HepG2 (cell line): ENCODE data around the gene TAF13. TPM values are rescaled to one million over a fixed set of nuclear protein-coding genes. Genes with fewer than 3 reads are reported as not detected.

Experiments used
- ADNP ChIP-seq: sonication (generic); formaldehyde crosslinking; IDR thresholded peaks from 2 replicates; pipeline ENCODE4 v1.4.0; 2020; ENCODE audit warnings: missing genetic modification reagents
- AGO1 ChIP-seq: fragments of 200-400 bp; formaldehyde crosslinking; IDR thresholded peaks from 2 replicates; pipeline ENCODE4 v1.6.1; 2017; ENCODE audit warnings: mild to moderate bottlenecking, low read depth, low read length, moderate library complexity; ENCODE audit not compliant: poor library complexity, severe bottlenecking
- AKAP8 ChIP-seq: sonication (generic); formaldehyde crosslinking; IDR thresholded peaks from 2 replicates; pipeline ENCODE4 v1.5.1; 2020; ENCODE audit warnings: mild to moderate bottlenecking, missing genetic modification reagents
- HBP1 ChIP-seq: IDR thresholded peaks from 2 replicates; pipeline ENCODE4 v1.6.1; 2016; ENCODE audit warnings: low read depth, control low read depth
- HDAC6 ChIP-seq: fragments of 200-600 bp; sonication (generic); IDR thresholded peaks from 2 replicates; pipeline ENCODE4 v1.7.0; 2017; ENCODE audit warnings: mild to moderate bottlenecking, antibody characterized with exemption, low read length, low read depth
- KLF16 ChIP-seq, 2 experiments: sonication (generic) in 1 of 2; formaldehyde crosslinking in 1 of 2; IDR thresholded peaks; 2 replicates each; pipeline versions ENCODE4 v1.6.1 to v1.8.0; 2016 to 2023; ENCODE audit warnings: missing genetic modification reagents in 2 of 2, missing compliant biosample characterization in 1 of 2
- MTERF4 ChIP-seq: sonication (generic); formaldehyde crosslinking; IDR thresholded peaks from 2 replicates; pipeline ENCODE4 v1.8.0; 2023; ENCODE audit warnings: mild to moderate bottlenecking, missing genetic modification reagents
- PBX3 ChIP-seq: sonication (generic); formaldehyde crosslinking; IDR thresholded peaks from 2 replicates; pipeline ENCODE4 v1.8.1; 2023; ENCODE audit warnings: missing genetic modification reagents, inconsistent platforms, borderline replicate concordance
- SMAD1 ChIP-seq: sonication (generic); formaldehyde crosslinking; IDR thresholded peaks from 2 replicates; pipeline ENCODE4 v1.4.0; 2020; ENCODE audit warnings: missing genetic modification reagents, low read depth, mild to moderate bottlenecking, borderline replicate concordance
- SNAPC5 ChIP-seq: sonication (generic); formaldehyde crosslinking; IDR thresholded peaks from 2 replicates; pipeline ENCODE4 v1.8.1; 2023; ENCODE audit warnings: mild to moderate bottlenecking, missing genetic modification reagents, borderline replicate concordance
- TCF7L2 ChIP-seq: IDR thresholded peaks from 2 replicates; pipeline ENCODE4 v1.6.1; 2011; ENCODE audit warnings: mild to moderate bottlenecking, low read depth, low read length, moderate library complexity
- TEF ChIP-seq: sonication (generic); formaldehyde crosslinking; IDR thresholded peaks from 2 replicates; pipeline ENCODE4 v1.5.0; 2020; ENCODE audit warnings: missing genetic modification reagents
- THAP9 ChIP-seq: sonication (generic); formaldehyde crosslinking; IDR thresholded peaks from 2 replicates; pipeline ENCODE4; 2020; ENCODE audit warnings: missing genetic modification reagents, mild to moderate bottlenecking, borderline replicate concordance
- ZFP62 ChIP-seq: sonication (generic); formaldehyde crosslinking; IDR thresholded peaks from 2 replicates; pipeline ENCODE4 v1.4.0; 2020; ENCODE audit warnings: missing genetic modification reagents
- ZNF34 ChIP-seq: sonication (generic); formaldehyde crosslinking; IDR thresholded peaks from 2 replicates; pipeline ENCODE4 v1.4.0; 2020; ENCODE audit warnings: mild to moderate bottlenecking, missing genetic modification reagents, borderline replicate concordance
- ZNF598 ChIP-seq: sonication (generic); formaldehyde crosslinking; IDR thresholded peaks from 2 replicates; pipeline ENCODE4 v1.5.1; 2020; ENCODE audit warnings: mild to moderate bottlenecking, missing genetic modification reagents, borderline replicate concordance
- ZNF773 ChIP-seq: sonication (generic); formaldehyde crosslinking; IDR thresholded peaks from 2 replicates; pipeline ENCODE4 v1.4.0; 2020; ENCODE audit warnings: missing genetic modification reagents, borderline replicate concordance
- ZSCAN5A ChIP-seq: sonication (generic); formaldehyde crosslinking; IDR thresholded peaks from 2 replicates; pipeline ENCODE4 v1.8.0; 2022; ENCODE audit warnings: mild to moderate bottlenecking, missing genetic modification reagents, borderline replicate concordance
- polyA plus RNA-seq, 8 experiments: library from polyadenylated mRNA; depleted of rRNA in 3 of 8; stranded (reverse) in 7 of 8; unstranded in 1 of 8; fragments of >200 nt; fragmentation: Illumina TruSeq in 4 of 8; extraction: Trizol in 4 of 8; gene quantifications; 2 replicates each; pipeline versions ENCODE4 v1.2.1 to v1.2.3, GENCODE V29; 2011 to 2016; ENCODE audit warnings: low read depth in 4 of 8, missing spikeins in 1 of 8, mixed read lengths in 1 of 8; ENCODE audit not compliant: insufficient read depth in 1 of 8
- total RNA-seq, 5 experiments: library from RNA; depleted of rRNA; stranded (reverse); fragments of >200 nt; fragmentation: Illumina TruSeq; extraction: Trizol; gene quantifications; 2 replicates each; pipeline ENCODE4 v1.2.3, GENCODE V29; 2016; ENCODE audit warnings: low read depth in 1 of 5

The TAF13 gene
- total and polyA plus RNA-seq, 2 of the 13 experiments (the other 11 are each of a cell fraction or from before 2014, with no cell fraction given), result 11.5 to 36.3 TPM

- TF ChIP-seq PBX3 (CRISPR knock-in tag) (no peak), KLF16 (CRISPR knock-in tag; IDR thresholded peaks at IDR 0.05) (peak in 1 of 2 experiments; percentile 86; a peak in 2 of 4 replicates), AKAP8 (CRISPR knock-in tag) (peak; percentile 88; the same call in 1 of the 2 replicates), ZNF598 (CRISPR knock-in tag) (no peak), ZNF34 (CRISPR knock-in tag) (peak; percentile 94; the same call in 1 of the 2 replicates), ZSCAN5A (CRISPR knock-in tag) (peak; percentile 97; the same call in 1 of the 2 replicates), SNAPC5 (peak; percentile 83), SMAD1 (CRISPR knock-in tag) (peak; percentile 65; the same call in 1 of the 2 replicates), HDAC6 (no peak), ZFP62 (CRISPR knock-in tag) (no peak), TEF (CRISPR knock-in tag) (no peak), THAP9 (CRISPR knock-in tag) (peak; percentile 79; the same call in 1 of the 2 replicates), AGO1 (peak; percentile 39), HBP1 (CRISPR knock-in tag) (peak; percentile 50), TCF7L2 (no peak), ADNP (no peak), ZNF773 (0 out of 2 replicates have a peak, but pooled peaks have one; percentile 68), MTERF4 (CRISPR knock-in tag) (peak; percentile 93)
Measured at GRCh38 chr1:109099938-109100773, 24.4 kb upstream of the TAF13 start (continued).
